ENCODE data around the gene RABGGTB. TPM values are rescaled to one million over a fixed set of nuclear protein-coding genes. Genes with fewer than 3 reads are reported as not detected.
"Not testable (repeated sequence)": the region's sequence is repeated elsewhere in the genome, so short reads cannot be mapped to it uniquely, and the experiment has no call there.

The RABGGTB gene
- 40.0 and 48.6 TPM in 2 replicates for total RNA-seq

DNA sequence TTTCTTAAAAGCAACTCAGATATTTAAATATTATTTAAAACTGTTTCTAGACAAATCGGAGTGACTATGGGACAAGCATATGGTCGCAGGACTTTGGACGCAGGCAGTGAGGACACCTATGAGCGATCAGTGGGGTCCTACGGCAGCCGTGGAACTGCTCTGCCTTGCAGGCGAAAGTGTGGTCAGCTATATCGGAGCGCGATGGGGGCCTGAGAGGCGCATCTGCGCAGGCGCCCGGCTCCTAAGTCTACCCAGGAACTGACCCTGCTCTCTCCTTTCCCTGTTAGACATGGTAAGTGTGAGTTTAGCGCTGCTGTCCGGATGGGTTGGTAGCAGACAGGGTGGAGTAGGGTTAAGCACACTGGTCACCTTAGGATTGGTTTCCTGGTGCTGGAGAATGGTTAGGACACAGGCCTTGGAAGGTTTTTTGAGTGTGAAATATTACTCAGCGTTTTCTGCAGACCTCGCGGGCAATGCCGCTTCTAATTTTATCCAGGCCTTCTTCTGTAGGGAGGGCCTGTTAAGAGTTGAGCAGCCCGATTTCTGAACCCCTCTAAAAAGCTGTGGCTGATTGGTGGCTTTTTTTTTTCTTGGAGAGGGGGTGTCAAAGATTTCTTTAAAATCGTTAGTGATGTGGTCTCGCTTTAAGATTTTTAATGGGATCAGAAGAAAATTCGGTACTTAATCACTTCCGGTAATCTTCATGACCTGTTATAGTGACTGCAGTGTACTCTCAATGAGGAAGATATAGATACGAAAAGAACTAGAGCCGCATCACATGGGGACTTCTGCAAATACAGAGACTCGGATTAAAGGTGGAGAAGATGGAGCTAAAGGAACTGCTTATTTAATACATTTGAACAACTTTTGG is at the start of gene RABGGTB:
Gene RABGGTB, plus strand, starts transcription at position 274 of the 871 bp plus-strand sequence. Its CDS starts 16 bp downstream, at position 290.
- DNase-seq (ENCODE audit: extremely low read depth, low read depth, low spot score) = peak; percentile 93

DNA sequence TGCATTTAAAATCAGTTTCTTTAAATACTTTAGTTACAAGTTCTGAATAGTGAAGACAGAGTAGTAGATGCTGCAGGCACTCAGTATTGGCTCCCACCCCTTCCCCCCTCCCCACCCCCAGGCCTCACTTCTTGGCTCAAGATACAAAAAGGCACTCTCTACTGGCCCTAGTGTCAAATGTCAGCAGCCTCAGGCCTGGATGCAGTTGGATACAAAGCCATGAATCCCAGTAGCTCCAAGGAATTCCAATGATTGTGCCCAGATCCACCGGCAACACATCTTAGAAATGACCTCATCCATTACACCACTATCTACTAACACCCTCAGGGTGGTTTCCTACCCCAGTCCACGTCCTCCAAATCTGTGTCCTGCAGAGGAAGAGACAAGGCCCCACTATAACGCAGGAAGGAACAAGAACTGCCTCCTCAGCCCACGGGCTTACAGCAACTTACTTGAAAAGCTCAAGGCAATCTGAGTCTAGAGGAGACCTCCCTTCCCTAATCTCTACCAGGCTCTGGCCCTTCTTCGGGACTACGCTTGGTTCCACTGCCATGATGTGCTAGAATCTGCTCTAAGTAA is 43.9 kb upstream of the RABGGTB start:
- no peak for DNase-seq (ENCODE audit: extremely low read depth, low read depth, low spot score)

DNA sequence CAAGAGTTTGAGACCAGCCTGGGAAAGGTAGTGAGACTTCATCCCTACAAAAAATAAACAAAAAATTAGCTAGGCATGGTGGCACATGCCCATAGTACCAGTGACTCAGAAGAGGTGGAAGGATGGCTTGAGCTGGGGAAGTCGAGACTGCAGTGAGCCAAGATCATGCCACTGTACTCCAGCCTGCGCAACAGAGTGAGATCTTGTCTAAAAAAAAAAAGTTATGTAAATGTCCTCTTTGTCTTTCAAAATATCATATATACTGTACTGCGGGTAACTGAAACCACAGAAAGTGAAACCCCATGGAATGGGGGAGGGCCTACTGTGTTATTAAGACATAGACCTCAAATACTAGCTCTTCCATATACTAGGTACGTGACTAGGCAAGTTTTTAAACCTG is 40.8 kb upstream of the RABGGTB start:
- DNase-seq (ENCODE audit: extremely low read depth, low read depth, low spot score) = no peak

DNA sequence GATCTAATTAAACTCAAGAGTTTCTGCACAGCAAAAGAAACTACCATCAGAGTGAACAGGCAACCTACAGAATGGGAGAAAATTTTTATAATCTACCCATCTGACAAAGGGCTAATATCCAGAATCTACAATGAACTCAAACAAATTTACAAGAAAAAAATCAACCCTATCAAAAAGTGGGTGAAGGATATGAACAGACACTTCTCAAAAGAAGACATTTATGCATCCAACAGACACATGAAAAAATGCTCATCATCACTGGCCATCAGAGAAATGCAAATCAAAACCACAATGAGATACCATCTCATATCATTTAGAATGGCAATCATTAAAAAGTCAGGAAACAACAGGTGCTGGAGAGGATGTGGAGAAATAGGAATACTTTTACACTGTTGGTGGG is 28.8 kb upstream of the RABGGTB start:
- not testable (repeated sequence) for DNase-seq (ENCODE audit: extremely low read depth, low read depth, low spot score)

DNA sequence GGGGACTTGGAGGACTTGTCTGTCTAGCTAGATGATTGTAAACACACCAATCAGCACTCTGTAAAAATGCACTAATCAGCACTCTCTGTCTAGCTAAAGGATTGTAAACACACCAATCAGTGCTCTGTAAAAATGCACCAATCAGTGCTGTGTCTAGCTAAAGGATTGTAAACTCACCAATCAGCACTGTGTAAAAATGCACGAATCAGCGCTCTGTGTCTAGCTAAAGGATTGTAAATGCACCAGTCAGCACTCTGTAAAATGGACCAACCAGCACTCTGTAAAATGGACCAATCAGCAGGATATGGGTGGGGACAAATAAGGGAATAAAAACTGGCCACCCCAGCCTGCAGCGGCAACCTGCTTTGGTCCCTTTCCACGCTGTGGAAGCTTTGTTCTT is 27.5 kb upstream of the RABGGTB start:
- DNase-seq (ENCODE audit: extremely low read depth, low read depth, low spot score) = not testable (repeated sequence)

DNA sequence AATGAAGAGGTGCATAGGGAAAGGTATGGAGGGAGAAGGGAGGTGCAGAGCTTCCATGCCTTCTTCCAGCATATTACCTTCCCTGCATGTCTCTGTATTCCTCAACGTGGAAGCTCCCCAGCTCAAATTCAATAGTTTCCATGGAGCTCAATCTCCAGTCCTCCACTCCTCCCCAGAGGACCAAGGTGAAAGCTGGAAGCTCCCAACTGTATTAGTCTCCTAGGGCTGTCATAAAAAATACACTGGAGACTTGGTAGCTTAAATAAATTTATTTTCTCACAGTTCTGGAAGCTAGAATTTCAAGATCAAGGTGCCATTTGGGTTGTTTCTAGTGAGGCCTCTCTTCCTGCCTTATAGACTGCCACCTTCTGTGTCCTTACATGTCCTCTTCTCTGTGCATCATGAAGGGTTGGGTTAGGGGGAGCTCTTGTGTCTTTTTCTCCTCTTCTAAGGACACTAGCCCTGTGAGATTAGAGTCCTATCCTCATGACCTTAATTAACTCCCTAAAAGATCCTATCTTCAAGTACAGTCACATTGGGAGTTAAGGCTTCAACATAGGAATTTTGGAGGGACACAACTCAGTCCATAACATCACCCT is 21.9 kb upstream of the RABGGTB start:
- no peak for DNase-seq (ENCODE audit: extremely low read depth, low read depth, low spot score)

DNA sequence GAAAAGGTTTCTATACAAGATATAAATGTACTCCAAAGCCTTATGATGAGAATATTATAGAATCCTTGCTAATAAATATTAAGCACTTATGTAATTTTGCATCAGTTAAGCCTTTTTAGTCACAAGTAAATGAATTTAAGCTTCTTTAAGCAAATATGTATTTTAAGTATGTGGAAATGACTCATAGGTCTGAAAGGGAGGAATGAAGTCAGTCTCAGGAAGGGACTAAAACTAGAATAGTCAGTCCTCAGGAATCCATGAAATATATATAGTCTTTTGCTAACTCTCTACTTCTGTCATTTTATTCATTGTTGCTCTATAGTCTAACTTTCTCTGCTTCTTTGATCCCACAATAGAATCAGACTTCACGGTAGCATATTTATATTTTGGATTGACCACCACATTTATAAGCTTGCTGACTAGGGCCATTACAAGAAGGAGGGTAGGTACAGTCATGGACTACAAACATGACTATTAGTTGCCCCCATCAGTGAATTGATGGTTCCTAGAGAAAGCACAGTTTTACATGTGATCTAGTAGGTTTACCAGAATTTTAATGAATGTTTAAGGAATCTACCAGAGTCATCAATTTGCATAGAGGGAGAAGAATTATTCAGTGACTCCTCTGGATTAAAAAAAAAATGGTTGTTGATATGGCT is 20.2 kb upstream of the RABGGTB start:
- DNase-seq (ENCODE audit: extremely low read depth, low read depth, low spot score) = no peak

DNA sequence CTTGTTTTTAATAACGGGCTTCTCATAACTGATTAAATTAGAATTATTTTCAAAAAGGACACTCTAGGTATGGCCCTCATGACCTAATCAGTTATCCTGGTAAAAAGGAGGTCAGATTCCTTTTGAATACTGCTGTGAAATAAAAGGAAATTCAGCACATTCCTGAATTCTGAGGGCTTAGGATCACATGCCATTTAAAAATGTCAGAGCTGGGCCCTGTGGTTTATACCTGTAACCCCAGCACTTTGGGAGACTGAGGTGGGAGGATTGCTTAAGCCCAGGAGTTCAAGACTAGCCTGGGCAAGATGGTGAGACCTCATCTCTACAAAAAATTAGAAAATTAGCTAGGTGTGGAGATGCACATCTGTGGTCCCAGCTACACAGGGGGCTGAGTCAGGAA is 18.0 kb upstream of the RABGGTB start:
- DNase-seq (ENCODE audit: extremely low read depth, low read depth, low spot score) = no peak

DNA sequence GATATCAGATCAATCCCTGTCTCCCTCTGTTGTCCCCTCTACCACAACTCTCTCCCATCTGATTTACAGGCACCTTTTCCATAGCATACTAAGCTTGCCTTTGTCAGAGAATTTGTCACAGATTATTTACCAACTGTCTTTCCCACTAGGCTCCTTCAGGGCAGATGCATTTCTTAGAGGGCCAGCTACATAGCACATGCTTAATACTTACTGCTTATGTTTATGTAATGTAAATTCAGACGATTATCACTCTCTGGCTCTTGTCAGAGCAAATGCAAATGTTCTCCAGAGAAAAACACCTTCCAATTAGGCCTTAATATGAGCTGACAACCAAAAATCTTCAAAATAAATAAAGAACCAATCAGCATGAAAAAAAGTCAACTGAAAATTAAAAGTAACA is 15.3 kb upstream of the RABGGTB start:
- DNase-seq (ENCODE audit: extremely low read depth, low read depth, low spot score) = no peak

DNA sequence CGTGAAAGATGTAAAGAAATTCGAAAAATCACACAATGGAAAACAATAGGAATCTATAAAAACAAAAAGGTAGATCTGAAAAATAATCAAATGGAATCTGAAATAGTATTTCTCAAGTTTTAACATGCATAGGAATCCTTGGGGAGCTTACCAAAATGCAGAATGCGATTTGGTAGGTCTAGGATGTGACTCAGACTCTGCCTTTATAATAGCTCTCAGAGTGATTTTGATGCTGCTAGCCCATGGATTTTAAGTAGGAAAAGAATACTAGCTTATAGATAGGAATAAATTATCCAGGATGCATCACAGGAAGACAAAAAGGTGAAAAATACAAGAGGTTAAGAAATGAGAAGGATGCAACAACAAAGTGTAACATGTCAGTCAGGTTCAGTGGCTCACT is 14.1 kb upstream of the RABGGTB start:
- DNase-seq (ENCODE audit: extremely low read depth, low read depth, low spot score) = no peak

DNA sequence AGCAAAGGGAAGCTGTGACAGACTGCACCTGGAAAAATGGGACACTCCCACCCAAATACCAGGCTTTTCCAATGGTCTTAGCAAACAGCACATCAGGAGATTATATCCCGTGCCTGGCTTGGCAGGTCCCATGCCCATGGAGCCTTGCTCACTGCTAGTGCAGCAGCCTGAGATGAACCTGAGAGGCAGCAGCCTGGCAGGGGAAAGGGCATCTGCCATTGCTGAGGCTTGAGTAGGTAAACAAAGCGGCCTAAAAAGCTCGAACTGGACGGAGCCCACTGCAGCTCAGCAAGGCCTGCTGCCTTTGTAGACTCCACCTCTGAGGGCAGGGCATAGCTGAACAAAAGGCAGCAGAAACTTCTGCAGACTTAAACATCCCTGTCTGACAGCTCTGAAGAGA is 8.2 kb upstream of the RABGGTB start:
- DNase-seq (ENCODE audit: extremely low read depth, low read depth, low spot score) = not testable (repeated sequence)

DNA sequence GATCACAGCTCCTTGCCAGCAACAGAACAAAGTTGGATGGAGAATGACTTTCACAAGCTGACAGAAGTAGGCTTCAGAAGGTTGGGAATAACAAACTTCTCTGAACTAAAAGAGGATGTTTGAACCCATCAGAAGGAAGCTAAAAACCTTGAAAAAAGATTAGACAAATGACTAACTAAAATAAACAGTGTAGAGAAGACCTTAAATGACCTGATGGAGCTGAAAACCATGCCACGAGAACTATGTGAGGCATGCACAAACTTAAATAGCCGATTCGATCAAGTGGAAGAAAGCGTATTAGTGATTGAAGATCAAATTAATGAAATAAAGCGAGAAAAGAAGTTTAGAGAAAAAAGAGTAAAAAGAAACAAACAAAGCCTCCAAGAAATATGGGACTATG is 7.4 kb upstream of the RABGGTB start:
- not testable (repeated sequence) for DNase-seq (ENCODE audit: extremely low read depth, low read depth, low spot score)

DNA sequence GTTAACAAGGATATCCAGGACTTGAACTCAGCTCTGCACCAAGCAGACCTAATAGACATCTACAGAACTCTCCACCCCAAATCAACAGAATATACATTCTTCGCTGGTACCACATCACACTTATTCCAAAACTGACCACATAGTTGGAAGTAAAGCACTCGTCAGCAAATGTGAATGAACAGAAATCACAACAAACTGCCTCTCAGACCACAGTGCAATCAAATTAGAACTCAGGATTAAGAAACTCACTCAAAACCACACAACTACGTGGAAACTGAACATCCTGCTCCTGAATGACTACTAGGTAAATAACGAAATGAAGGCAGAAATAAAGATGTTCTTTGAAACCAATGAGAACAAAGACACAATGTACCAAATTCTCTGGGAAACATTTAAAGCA is 5.9 kb upstream of the RABGGTB start:
- not testable (repeated sequence) for DNase-seq (ENCODE audit: extremely low read depth, low read depth, low spot score)

DNA sequence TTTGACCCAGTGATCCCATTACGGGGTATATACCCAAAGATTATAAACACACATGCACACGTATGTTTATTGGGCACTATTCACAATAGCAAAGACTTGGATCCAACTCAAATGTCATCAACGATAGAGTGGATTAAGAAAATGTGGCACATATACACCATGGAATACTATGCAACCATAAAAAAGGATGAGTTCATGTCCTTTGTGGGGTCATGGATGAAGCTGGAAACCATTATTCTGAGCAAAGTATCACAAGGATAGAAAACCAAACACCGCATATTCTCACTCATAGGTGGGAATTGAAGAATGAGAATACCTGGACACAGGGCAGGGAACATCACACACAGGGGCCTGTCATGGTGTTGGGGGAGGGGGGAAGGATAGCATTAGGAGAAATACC is 2.1 kb upstream of the RABGGTB start:
- not testable (repeated sequence) for DNase-seq (ENCODE audit: extremely low read depth, low read depth, low spot score)

DNA sequence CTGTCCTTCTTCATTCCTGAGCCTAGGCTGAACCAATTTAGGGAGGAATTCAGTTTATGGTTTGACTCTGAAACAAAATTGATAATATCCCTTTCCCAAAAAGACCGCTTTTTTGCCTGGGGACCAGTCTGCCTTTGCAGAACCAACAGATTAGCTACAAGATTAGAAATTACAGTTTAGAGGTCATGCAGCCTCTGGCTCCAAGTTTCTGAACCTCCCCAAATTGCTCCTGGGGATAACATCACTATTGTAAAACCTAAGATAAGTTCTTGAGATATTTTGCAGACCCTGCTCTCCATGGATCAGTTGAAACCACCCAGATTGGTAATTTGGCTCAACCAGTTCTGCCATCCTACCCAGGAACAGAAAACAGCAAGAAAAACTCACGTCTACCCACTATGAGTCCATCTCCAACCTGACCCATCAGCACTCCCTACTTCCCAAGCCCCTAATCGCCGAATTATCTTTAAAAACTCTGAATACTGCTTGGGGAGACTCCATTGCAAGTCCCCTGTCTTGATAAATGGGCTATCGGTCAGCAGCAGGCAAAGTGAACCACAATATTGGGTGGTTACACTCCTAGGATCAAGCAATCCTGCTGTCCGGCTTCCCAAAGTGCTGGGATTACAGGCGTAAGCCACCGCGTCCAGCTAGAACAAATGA is 605 bp upstream of the RABGGTB start:
- DNase-seq (ENCODE audit: extremely low read depth, low read depth, low spot score) = peak; percentile 33

DNA sequence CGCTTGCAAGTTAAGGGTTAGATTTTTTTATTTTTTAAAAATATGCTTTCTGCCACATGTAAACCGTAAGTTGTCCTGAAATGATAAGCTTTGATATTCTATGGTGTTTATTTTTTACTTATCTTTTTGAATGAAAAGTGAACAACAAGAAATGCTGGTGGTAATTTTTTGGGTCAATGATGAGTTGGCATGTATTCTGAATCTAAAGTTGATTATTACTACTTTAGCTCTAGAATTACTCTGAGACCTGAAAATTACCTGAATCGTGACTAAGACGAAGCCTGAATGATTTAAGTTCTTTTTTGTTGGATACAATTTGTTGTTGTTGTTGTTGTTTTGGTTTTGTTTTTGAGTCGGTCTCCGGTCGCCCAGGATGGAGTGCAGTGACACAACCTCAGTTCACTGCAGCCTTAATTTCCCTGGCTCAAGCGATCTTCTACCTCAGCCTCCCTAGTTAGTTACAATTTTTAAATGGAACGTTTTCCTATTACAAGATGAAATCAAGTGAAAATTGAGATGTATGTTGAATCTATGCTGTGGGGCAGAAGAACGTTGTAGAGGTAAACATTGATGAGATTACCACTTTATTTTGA is 941 bp downstream of the RABGGTB start:
- no peak for DNase-seq (ENCODE audit: extremely low read depth, low read depth, low spot score)

DNA sequence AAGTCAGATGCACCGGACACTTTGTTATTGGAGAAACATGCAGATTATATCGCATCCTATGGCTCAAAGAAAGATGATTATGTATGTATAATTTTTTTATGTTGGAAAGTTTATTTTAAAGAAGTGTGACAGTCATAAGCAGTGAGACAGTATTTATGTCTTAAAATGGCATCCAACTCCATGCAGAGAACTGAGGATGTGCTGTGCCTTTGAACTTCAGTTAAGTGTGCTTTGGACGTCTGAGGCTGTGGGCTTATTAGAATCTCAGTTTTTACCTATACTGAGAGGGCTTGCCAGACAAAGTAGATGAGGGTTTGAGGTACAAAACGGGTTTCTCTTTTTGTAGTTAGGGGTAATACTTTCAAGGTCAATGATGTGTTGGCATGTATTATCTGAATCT is 1.5 kb downstream of the RABGGTB start:
- no peak for DNase-seq (ENCODE audit: extremely low read depth, low read depth, low spot score)

DNA sequence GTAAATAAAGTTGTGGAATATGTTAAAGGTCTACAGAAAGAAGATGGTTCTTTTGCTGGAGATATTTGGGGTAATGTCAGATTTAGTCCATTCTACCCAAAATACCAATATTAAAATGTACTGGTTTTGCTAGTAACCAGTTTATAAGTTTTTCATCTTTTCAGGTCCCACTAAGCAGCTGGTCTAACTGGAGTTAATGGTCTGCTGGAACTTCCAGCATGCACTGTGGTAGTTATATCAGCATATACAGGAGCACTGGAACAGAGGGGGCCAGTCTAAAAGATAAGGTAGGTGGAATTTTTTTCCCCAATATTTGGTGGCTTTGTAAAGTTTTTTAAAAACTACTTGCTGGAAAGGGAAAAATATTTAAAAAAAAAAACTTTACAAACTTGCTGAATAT is 3.9 kb downstream of the RABGGTB start:
- no peak for DNase-seq (ENCODE audit: extremely low read depth, low read depth, low spot score)

DNA sequence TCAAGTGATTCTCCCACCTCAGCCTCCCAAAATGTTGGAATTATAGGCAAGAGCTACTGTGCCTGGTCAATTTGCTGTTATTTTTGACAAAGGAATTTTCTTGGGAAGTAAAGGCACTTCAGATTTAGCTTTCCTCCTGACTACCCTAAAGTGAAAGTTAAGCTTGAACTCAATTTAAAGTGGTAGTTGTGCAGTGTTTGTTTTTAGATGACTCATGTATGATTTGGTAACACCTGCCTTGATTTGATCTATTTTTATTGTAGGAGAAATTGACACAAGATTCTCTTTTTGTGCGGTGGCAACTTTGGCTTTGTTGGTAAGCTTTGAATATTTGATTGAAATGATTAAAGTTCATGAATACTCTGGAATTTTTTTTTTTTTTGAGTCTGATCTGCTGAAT is 5.0 kb downstream of the RABGGTB start:
- DNase-seq (ENCODE audit: extremely low read depth, low read depth, low spot score) = no peak

DNA sequence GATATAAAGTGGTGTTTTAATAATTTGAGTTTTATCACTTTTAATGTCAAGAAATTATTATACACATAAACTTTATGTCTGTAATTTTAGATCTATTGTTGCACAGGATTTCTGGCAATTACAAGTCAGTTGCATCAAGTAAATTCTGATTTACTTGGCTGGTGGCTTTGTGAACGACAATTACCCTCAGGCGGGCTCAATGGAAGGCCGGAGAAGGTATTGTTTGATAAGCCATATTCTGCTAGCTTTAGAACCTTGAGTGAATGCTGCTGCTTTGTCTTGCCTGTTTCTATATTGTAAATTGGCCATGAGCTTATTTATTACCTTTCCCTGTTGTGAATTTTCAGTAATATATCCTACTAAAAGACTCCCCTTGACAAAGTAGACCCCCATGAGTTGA is 6.0 kb downstream of the RABGGTB start:
- DNase-seq (ENCODE audit: extremely low read depth, low read depth, low spot score) = no peak

Data from glomerular endothelial cell (primary cell).